Endothelial cell of umbilical vein (primary cell): ENCODE measurements around the gene ST3GAL5. TPM values are rescaled to one million over a fixed set of nuclear protein-coding genes. Genes with fewer than 3 reads are reported as not detected.

Experiments used
- BruUV-seq: library from RNA; stranded (reverse); fragments of 400-500 nt; replicated peaks from 2 replicates; lab custom pipeline; 2021; lab: Mats Ljungman, UMichigan
- CTCF ChIA-PET: fragments of 300-600, 350-600 bp; sonication (Branson Sonifier 250); formaldehyde crosslinking; loops from one replicate; lab custom pipeline; 2021; ENCODE audit warnings: antibody characterized with exemption, inconsistent platforms; lab: Charles Lee
- POLR2A ChIA-PET: fragments of 300-600, 350-600 bp; sonication (Branson Sonifier 250); formaldehyde crosslinking; loops from one replicate; lab custom pipeline; 2021; ENCODE audit warnings: antibody characterized with exemption, inconsistent platforms; lab: Charles Lee
- DNase-seq: peaks from one replicate; pipeline ENCODE4 v3.0.0-alpha.2; 2011; ENCODE audit warnings: low read depth, low spot score
- FAIRE-seq: peaks from 2 replicates; lab custom pipeline; 2011; peaks lifted over from hg19 to GRCh38; lab: Jason Lieb, UNC
- H2AFZ ChIP-seq: 2 replicates; pipeline ENCODE4 v1.6.0; 2012; ENCODE audit warnings: low read depth, low read length, control low read depth, inconsistent platforms
- H3K27ac ChIP-seq: 2 replicates; pipeline ENCODE4 v1.5.1; 2011; ENCODE audit warnings: low read depth, mild to moderate bottlenecking, control low read depth, low read length, moderate library complexity; ENCODE audit not compliant: insufficient read depth
- H3K27me3 ChIP-seq, 2 experiments: 2 replicates each; pipeline versions ENCODE4 v1.6.0 to v1.6.1; 2011; ENCODE audit warnings: low read length in 2 of 2, mixed read lengths in 1 of 2; ENCODE audit not compliant: control insufficient read depth in 2 of 2, insufficient read depth in 2 of 2
- H3K36me3 ChIP-seq, 2 experiments: 2 replicates in 1 of 2; 3 replicates in 1 of 2; pipeline ENCODE4 v1.5.1; 2011; ENCODE audit warnings: low read length in 2 of 2, mild to moderate bottlenecking in 1 of 2, moderate library complexity in 1 of 2; ENCODE audit not compliant: control insufficient read depth in 2 of 2, insufficient read depth in 2 of 2; ENCODE audit errors: extremely low read depth in 1 of 2
- H3K4me1 ChIP-seq: 3 replicates; pipeline ENCODE4 v1.5.1; 2011; ENCODE audit warnings: mild to moderate bottlenecking, low read length; ENCODE audit not compliant: control insufficient read depth, insufficient read depth; ENCODE audit errors: extremely low read depth
- H3K4me2 ChIP-seq: 2 replicates; pipeline ENCODE4 v1.6.1; 2011; ENCODE audit warnings: low read length, control low read depth, mixed read lengths; ENCODE audit not compliant: insufficient read depth
- H3K4me3 ChIP-seq, 3 experiments: fragments of 200-600 bp in 1 of 3; sonication (generic), shearing (Covaris generic) in 1 of 3; replicated peaks in 1 of 3; 2 replicates each; pipeline ENCODE4 v1.5.1; 2011 to 2016; ENCODE audit warnings: control low read depth in 3 of 3, low read length in 3 of 3, mild to moderate bottlenecking in 2 of 3, inconsistent platforms in 1 of 3, low read depth in 1 of 3, moderate library complexity in 1 of 3; ENCODE audit not compliant: insufficient read depth in 1 of 3
- H3K79me2 ChIP-seq: 2 replicates; pipeline ENCODE4 v1.6.0; 2012; ENCODE audit warnings: low read length, inconsistent platforms; ENCODE audit not compliant: control insufficient read depth, insufficient read depth
- H3K9ac ChIP-seq: replicated peaks from 2 replicates; pipeline ENCODE3; 2011; ENCODE audit warnings: low read length, control low read depth; ENCODE audit not compliant: insufficient read depth; ENCODE audit errors: extremely low read depth
- H3K9me1 ChIP-seq: replicated peaks from 3 replicates; pipeline ENCODE4 v1.6.0; 2011; ENCODE audit warnings: mild to moderate bottlenecking, low read length; ENCODE audit not compliant: control insufficient read depth, insufficient read depth; ENCODE audit errors: extremely low read depth
- H3K9me3 ChIP-seq: replicated peaks from 2 replicates; pipeline ENCODE4 v1.5.1; 2012; ENCODE audit warnings: low read length, inconsistent platforms; ENCODE audit not compliant: control insufficient read depth, insufficient read depth
- H4K20me1 ChIP-seq: replicated peaks from 2 replicates; pipeline ENCODE3; 2011; ENCODE audit warnings: mild to moderate bottlenecking, low read length; ENCODE audit not compliant: control insufficient read depth, insufficient read depth; ENCODE audit errors: extremely low read depth
- EZH2 ChIP-seq: IDR thresholded peaks from 2 replicates; pipeline ENCODE4 v1.6.1; 2012; ENCODE audit warnings: borderline replicate concordance, low read depth, mild to moderate bottlenecking, moderate library complexity, low read length, inconsistent platforms; ENCODE audit not compliant: severe bottlenecking
- FOS ChIP-seq: IDR thresholded peaks from 2 replicates; pipeline ENCODE4 v1.6.1; 2011; ENCODE audit warnings: mild to moderate bottlenecking, low read length, moderate library complexity, borderline replicate concordance; ENCODE audit not compliant: insufficient read depth
- GATA2 ChIP-seq: IDR thresholded peaks from 2 replicates; pipeline ENCODE4 v1.7.0; 2011; ENCODE audit warnings: low read depth, mild to moderate bottlenecking, moderate library complexity, mixed read lengths, low read length; ENCODE audit not compliant: insufficient read length, insufficient read depth
- JUN ChIP-seq: IDR thresholded peaks from 2 replicates; pipeline ENCODE4 v1.6.1; 2011; ENCODE audit warnings: borderline replicate concordance, low read depth; ENCODE audit not compliant: insufficient read length, insufficient read depth
- MYC ChIP-seq: IDR thresholded peaks from one replicate; pipeline ENCODE4 v1.6.1; 2011; ENCODE audit warnings: mild to moderate bottlenecking, low read depth, low read length
- POLR2A ChIP-seq: IDR thresholded peaks from 2 replicates; pipeline ENCODE4 v1.6.1; 2012; ENCODE audit warnings: low read depth, mild to moderate bottlenecking, control low read depth, low read length
- POLR2AphosphoS5 ChIP-seq: IDR thresholded peaks from 2 replicates; pipeline ENCODE4 v1.6.1; 2012; ENCODE audit warnings: low read depth, mild to moderate bottlenecking, control low read depth, low read length, moderate library complexity; ENCODE audit not compliant: insufficient read depth
- dilution Hi-C: fragments of 300-500 bp; cut with MboI; formaldehyde crosslinking; loops from one replicate; pipeline ENCODE4 v1.15.0; 2019; ENCODE audit warnings: low sequenced_read_pairs; ENCODE audit not compliant: extremely low pct_ligation_motif_present
- intact Hi-C: fragments of 100-400 bp; cut with micrococcal nuclease; formaldehyde crosslinking; loops from one replicate; pipeline ENCODE4 v1.10.0; 2022
- polyA plus RNA-seq, 4 experiments: library from polyadenylated mRNA; depleted of rRNA in 3 of 4; stranded (reverse) in 3 of 4; unstranded in 1 of 4; fragments of >200 nt; gene quantifications; 2 replicates each; pipeline versions ENCODE4 v1.2.1 to v1.2.3, GENCODE V29; 2011 to 2012; ENCODE audit warnings: missing spikeins in 1 of 4
- total RNA-seq: library from RNA; stranded (reverse); gene quantifications from 2 replicates; pipeline ENCODE4 v1.2.3, GENCODE V29; 2021
- TF ChIP-seq, protein P1 (sequence below), 2 donors: IDR thresholded peaks; 1 replicate in 1 of 2; 2 replicates in 1 of 2; pipeline ENCODE4 v1.5.1; 2011; ENCODE audit warnings: low read length in 2 of 2, mild to moderate bottlenecking in 2 of 2, moderate library complexity in 2 of 2, control low read depth in 1 of 2, inconsistent platforms in 1 of 2, low read depth in 1 of 2; ENCODE audit not compliant: insufficient read depth in 1 of 2; ENCODE audit errors: extremely low read depth in 1 of 2
- TF ChIP-seq, protein P2 (sequence below): IDR thresholded peaks from 2 replicates; pipeline ENCODE4 v1.6.1; 2011; ENCODE audit not compliant: insufficient read depth, insufficient read length

ST3GAL5 gene
- total and polyA plus RNA-seq, 2 donors (not counting 3 experiments of a cell fraction or from before 2014, with no cell fraction given), result 9.5 to 16.0 TPM

DNA sequence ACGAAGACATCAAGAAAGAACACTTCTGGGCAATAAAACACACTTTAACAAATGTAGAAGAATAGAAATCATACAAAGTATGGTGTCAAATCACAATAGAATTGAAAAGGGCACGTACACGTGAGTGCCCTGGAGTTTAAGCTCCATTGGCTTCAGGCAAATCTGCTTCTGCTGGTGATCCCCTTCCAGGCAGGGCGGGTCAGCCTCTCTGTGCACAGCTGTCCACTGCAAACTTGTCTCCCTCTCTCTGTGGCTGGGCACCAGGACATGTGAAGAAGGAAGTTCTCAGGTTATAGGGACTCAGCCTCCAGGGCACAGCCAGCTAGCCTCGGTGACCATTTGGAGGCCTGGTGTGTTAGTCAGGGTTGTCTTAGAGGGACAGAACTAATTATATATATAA, 66.0 kb downstream of the ST3GAL5 start:
- H3K4me3 ChIP-seq, result no peak overlapping the region
- H3K9ac ChIP-seq, result no peak overlapping the region
- H3K9me3 ChIP-seq, result no peaks in the 10 kb centered on the region
- H3K27ac ChIP-seq, result no peak overlapping the region
- no peak for FAIRE-seq
- H3K36me3 ChIP-seq, result no peaks in the 10 kb centered on the region
- dilution Hi-C loops, result loop anchor here (25.0 kb wide), 1 partner anchor 110 kb away; no protein-coding TSS in a partner anchor
- no peak for DNase-seq
- peaks cover 2 to 9% of the 10 kb centered on the region in 2 experiments for H3K27me3 ChIP-seq
- no peaks in the 10 kb centered on the region for H4K20me1 ChIP-seq
- BruUV-seq, result no TSS peak
- intact Hi-C loops, result no loop called here
- no peak overlapping the region for H2AFZ ChIP-seq
- no peaks in the 10 kb centered on the region for H3K9me1 ChIP-seq
- ChIA-PET POLR2A (interaction anchor here (0.7 kb wide), 1 partner anchor 263 kb away, joined by 6 read pairs; no protein-coding TSS in a partner anchor), CTCF (interaction anchor here (0.8 to 2.4 kb wide), 4 partner anchors 9 to 265 kb away, joined by 3 to 13 read pairs (median 4); no protein-coding TSS in a partner anchor)
- no peaks in the 10 kb centered on the region for H3K4me1 ChIP-seq
- H3K4me2 ChIP-seq, result no peak overlapping the region
- TF ChIP-seq POLR2AphosphoS5 (no peak), JUN (no peak), EZH2 (no peak), POLR2A (no peak), MYC (no peak), FOS (no peak), GATA2 (no peak)
- TF ChIP-seq, protein P1, sequence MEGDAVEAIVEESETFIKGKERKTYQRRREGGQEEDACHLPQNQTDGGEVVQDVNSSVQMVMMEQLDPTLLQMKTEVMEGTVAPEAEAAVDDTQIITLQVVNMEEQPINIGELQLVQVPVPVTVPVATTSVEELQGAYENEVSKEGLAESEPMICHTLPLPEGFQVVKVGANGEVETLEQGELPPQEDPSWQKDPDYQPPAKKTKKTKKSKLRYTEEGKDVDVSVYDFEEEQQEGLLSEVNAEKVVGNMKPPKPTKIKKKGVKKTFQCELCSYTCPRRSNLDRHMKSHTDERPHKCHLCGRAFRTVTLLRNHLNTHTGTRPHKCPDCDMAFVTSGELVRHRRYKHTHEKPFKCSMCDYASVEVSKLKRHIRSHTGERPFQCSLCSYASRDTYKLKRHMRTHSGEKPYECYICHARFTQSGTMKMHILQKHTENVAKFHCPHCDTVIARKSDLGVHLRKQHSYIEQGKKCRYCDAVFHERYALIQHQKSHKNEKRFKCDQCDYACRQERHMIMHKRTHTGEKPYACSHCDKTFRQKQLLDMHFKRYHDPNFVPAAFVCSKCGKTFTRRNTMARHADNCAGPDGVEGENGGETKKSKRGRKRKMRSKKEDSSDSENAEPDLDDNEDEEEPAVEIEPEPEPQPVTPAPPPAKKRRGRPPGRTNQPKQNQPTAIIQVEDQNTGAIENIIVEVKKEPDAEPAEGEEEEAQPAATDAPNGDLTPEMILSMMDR (IDR thresholded peaks at IDR 0.05; ENCODE audit: extremely low read depth in 1 of 2, insufficient read depth in 1 of 2, low read depth in 1 of 2, low read length in 2 of 2), result no peak
- TF ChIP-seq, protein P2, sequence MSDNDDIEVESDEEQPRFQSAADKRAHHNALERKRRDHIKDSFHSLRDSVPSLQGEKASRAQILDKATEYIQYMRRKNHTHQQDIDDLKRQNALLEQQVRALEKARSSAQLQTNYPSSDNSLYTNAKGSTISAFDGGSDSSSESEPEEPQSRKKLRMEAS, result no peak
- H3K79me2 ChIP-seq, result no peaks in the 10 kb centered on the region
